K562 (cell line): Measurements from ENCODE around the gene BEST4. TPM values are rescaled to one million over a fixed set of nuclear protein-coding genes. Genes with fewer than 3 reads are reported as not detected.

Experiments used
- ATAC-seq: fragments of 200-7000 bp; cut with Tn5 transposase; 3 replicates; pipeline ENCODE4 v1.9.1; 2020; ENCODE audit warnings: moderate library complexity
- BruUV-seq: library from RNA; stranded (reverse); fragments of 400-500 nt; replicated peaks from 2 replicates; lab custom pipeline; 2021; lab: Mats Ljungman, UMichigan
- CTCF ChIA-PET: fragments of 300-600 bp; formaldehyde crosslinking; extraction: SDS; loops from one replicate; lab custom pipeline; 2021; ENCODE audit warnings: low intra/inter-chr PET ratio; lab: Yijun Ruan, JAX
- POLR2A ChIA-PET: fragments of 300-600, 350-650 bp; sonication (Branson Sonifier 250); formaldehyde crosslinking; extraction: SDS; loops from one replicate; lab custom pipeline; 2021; ENCODE audit warnings: antibody characterized with exemption, inconsistent platforms; lab: Yijun Ruan, JAX
- DNase-seq, 4 experiments: peaks; one replicate each; pipeline versions ENCODE4 v3.0.0 to v3.0.0-alpha.2; 2011 to 2018; ENCODE audit warnings: low spot score in 3 of 4, mixed read lengths in 3 of 4; ENCODE audit errors: extremely low read depth in 1 of 4
- FAIRE-seq: peaks from 2 replicates; lab custom pipeline; 2011; peaks lifted over from hg19 to GRCh38; lab: Jason Lieb, UNC
- H2AFZ ChIP-seq: 2 replicates; pipeline ENCODE4 v1.6.0; 2011; ENCODE audit warnings: low read depth, low read length, control low read depth, inconsistent platforms
- H3K27ac ChIP-seq: fragments of 200-600 bp; 3 replicates; pipeline ENCODE4 v1.8.0; 2011; ENCODE audit warnings: low read depth, mild to moderate bottlenecking, control low read depth, inconsistent platforms, low read length, moderate library complexity, mixed read lengths; ENCODE audit errors: extremely low read depth
- H3K27me3 ChIP-seq, 2 experiments: fragments of 300-600 bp in 1 of 2; 2 replicates in 1 of 2; 3 replicates in 1 of 2; pipeline versions ENCODE4 v1.6.0 to v1.8.0; 2011; ENCODE audit warnings: inconsistent platforms in 2 of 2, low read length in 2 of 2, mild to moderate bottlenecking in 1 of 2, mixed read lengths in 1 of 2, moderate library complexity in 1 of 2; ENCODE audit not compliant: control insufficient read depth in 2 of 2, insufficient read depth in 2 of 2
- H3K36me3 ChIP-seq: fragments of 300-600 bp; 3 replicates; pipeline ENCODE4 v1.8.0; 2011; ENCODE audit warnings: mild to moderate bottlenecking, low read length, inconsistent platforms; ENCODE audit not compliant: control insufficient read depth, insufficient read depth
- H3K4me1 ChIP-seq, 2 experiments: fragments of 200-600 bp in 1 of 2; replicated peaks in 1 of 2; 2 replicates in 1 of 2; 3 replicates in 1 of 2; pipeline versions ENCODE4 v1.5.1 to v1.8.0; 2011; ENCODE audit warnings: inconsistent platforms in 2 of 2, low read length in 2 of 2, mild to moderate bottlenecking in 1 of 2, mixed read lengths in 1 of 2, moderate library complexity in 1 of 2; ENCODE audit not compliant: control insufficient read depth in 2 of 2, insufficient read depth in 2 of 2
- H3K4me2 ChIP-seq: 2 replicates; pipeline ENCODE4 v1.6.1; 2011; ENCODE audit warnings: low read length, control low read depth, inconsistent platforms, mixed read lengths; ENCODE audit not compliant: insufficient read depth
- H3K4me3 ChIP-seq: fragments of 200-600 bp; sonication (generic), shearing (Covaris generic); 2 replicates; pipeline ENCODE4 v1.5.1; 2016; ENCODE audit warnings: control low read depth, inconsistent platforms
- H3K79me2 ChIP-seq: fragments of 200-600 bp; 3 replicates; pipeline ENCODE4 v1.8.0; 2011; ENCODE audit warnings: low read length, inconsistent platforms; ENCODE audit not compliant: control insufficient read depth, insufficient read depth
- H3K9ac ChIP-seq, 2 experiments: 2 replicates each; pipeline versions ENCODE4 v1.6.0 to v1.6.1; 2011; ENCODE audit warnings: low read depth in 2 of 2, low read length in 2 of 2, control low read depth in 1 of 2, inconsistent platforms in 1 of 2, mild to moderate bottlenecking in 1 of 2, mixed read lengths in 1 of 2; ENCODE audit not compliant: insufficient read depth in 1 of 2
- H3K9me1 ChIP-seq: one replicate; pipeline ENCODE4 v1.6.0; 2011; ENCODE audit warnings: inconsistent platforms, mild to moderate bottlenecking, low read length, moderate library complexity; ENCODE audit not compliant: control insufficient read depth, insufficient read depth
- H3K9me3 ChIP-seq: replicated peaks from 2 replicates; pipeline ENCODE4 v1.5.1; 2011; ENCODE audit warnings: low read depth, low read length, inconsistent platforms; ENCODE audit not compliant: control insufficient read depth, insufficient read depth
- H4K20me1 ChIP-seq: replicated peaks from 2 replicates; pipeline ENCODE4 v1.6.1; 2011; ENCODE audit warnings: low read length, inconsistent platforms, mixed read lengths; ENCODE audit not compliant: control insufficient read depth, insufficient read depth
- CBX5 ChIP-seq: IDR thresholded peaks from 2 replicates; pipeline ENCODE4 v1.6.1; 2014; ENCODE audit warnings: low read depth, borderline replicate concordance
- FOSL1 ChIP-seq: fragments of 200-800 bp; sonication (Bioruptor generic); conservative IDR thresholded peaks from 2 replicates; pipeline ENCODE4 v1.6.1; 2016; ENCODE audit warnings: missing genetic modification characterization, missing compliant biosample characterization
- GATAD2A ChIP-seq: fragments of 450-650 bp; IDR thresholded peaks from 2 replicates; pipeline ENCODE4 v1.6.1; 2017
- YY1 ChIP-seq, 3 experiments: IDR thresholded peaks; 2 replicates each; pipeline ENCODE4 v1.6.1; 2011; ENCODE audit warnings: low read length in 2 of 3, mild to moderate bottlenecking in 2 of 3, moderate library complexity in 2 of 3, borderline replicate concordance in 1 of 3, control low read depth in 1 of 3, low read depth in 1 of 3; ENCODE audit not compliant: insufficient read depth in 3 of 3, insufficient replicate concordance in 2 of 3, control insufficient read depth in 1 of 3, insufficient read length in 1 of 3; ENCODE audit errors: extremely low read depth in 1 of 3
- WGBS: fragments of 100-300 bp; shearing (Covaris generic); methylation state at CpG from one replicate; pipeline ENCODE4 v1.1.6; 2016; ENCODE audit warnings: low coverage, mixed read lengths; ENCODE audit not compliant: insufficient coverage; ENCODE audit errors: missing lambda C conversion rate; 5-methylcytosine and 5-hydroxymethylcytosine counted together
- in situ Hi-C: fragments of 300-500 bp; cut with MboI; formaldehyde crosslinking; loops from 4 replicates; pipeline ENCODE4 v1.15.0; 2018; ENCODE audit warnings: inconsistent platforms, mixed read lengths
- intact Hi-C: fragments of 100-400 bp; cut with micrococcal nuclease; formaldehyde crosslinking; loops from 2 replicates; pipeline ENCODE4 v1.14.2; 2022
- polyA plus RNA-seq, 8 experiments: library from polyadenylated mRNA; depleted of rRNA in 4 of 8; stranded (reverse) in 5 of 8; unstranded in 3 of 8; fragments of >200 nt; fragmentation: Nextera tagmentation in 2 of 8; fragmentation: Illumina TruSeq in 1 of 8; extraction: Ambion mirVana in 2 of 8; extraction: Trizol in 1 of 8; gene quantifications; 2 replicates each; pipeline versions ENCODE4 v1.2.1 to v1.2.3, GENCODE V29; 2011 to 2014; ENCODE audit warnings: inconsistent platforms in 1 of 8, missing spikeins in 1 of 8
- total RNA-seq, 7 experiments: library from RNA; depleted of rRNA in 6 of 7; stranded (reverse); fragments of >200 nt in 6 of 7; fragmentation: Illumina TruSeq in 2 of 7; extraction: Trizol in 2 of 7; gene quantifications; 2 replicates each; pipeline versions ENCODE4 v1.2.1 to v1.2.3, GENCODE V29; 2011 to 2021; ENCODE audit warnings: low replicate concordance in 1 of 7

Gene BEST4
- total and polyA plus RNA-seq, 9 of the 15 experiments (the other 6 are each of a cell fraction or from before 2014, with no cell fraction given) = 0.07 to 0.11 TPM; not detected in 7

DNA sequence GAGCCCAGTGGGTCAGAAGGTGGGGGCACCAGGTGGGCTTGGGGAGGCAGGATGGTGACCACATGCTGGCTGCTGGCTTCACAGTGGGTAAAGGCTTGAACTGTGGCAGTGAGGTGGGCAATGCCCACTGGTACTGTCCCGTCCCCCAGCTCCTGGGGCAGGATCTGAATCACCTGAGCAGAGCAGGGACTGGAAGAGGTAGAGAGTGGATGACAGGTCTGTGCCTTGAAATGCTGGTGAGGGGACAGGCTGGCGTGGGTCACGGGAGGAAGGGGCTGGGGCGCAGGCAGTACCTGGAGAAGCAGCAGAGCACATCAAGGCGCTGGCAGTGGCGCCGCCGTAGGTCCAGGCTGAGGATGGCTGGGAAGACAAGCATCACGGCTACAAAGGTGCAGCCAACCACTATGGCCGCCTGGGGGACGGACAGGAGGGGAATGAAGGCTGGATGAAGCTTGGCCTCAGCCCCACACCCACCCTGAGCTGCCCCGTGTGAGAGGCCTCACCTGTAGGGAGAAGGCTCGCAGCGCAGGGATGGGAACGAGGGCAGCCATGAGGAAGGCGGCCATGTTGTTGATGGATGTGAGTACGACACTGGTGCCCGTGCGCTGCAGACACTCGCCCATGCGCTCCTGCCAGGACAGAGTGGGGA lies 40.2 kb upstream of the BEST4 start:
- no peak overlapping the region for H3K27ac ChIP-seq
- 82% methylated on average over 21 of the region's 21 CpGs for WGBS
- no peak for TF ChIP-seq FOSL1
- TF ChIP-seq GATAD2A = no peak
- no peak for TF ChIP-seq CBX5
- peak in 1 of 3 experiments; percentile 14 for TF ChIP-seq YY1 (IDR thresholded peaks at IDR 0.05; ENCODE audit: borderline replicate concordance in 1 of 3, control insufficient read depth in 1 of 3, extremely low read depth in 1 of 3, insufficient read depth in 3 of 3, insufficient read length in 1 of 3, insufficient replicate concordance in 2 of 3, low read depth in 1 of 3, low read length in 2 of 3)
- H3K79me2 ChIP-seq = no peaks in the 10 kb centered on the region
- H3K4me1 ChIP-seq = peaks cover 35 to 65% of the 10 kb centered on the region in 2 experiments
- no peak overlapping the region for H3K4me2 ChIP-seq
- DNase-seq (no peak), FAIRE-seq (no peak), ATAC-seq (no peak)
- H2AFZ ChIP-seq = no peak overlapping the region
- no peak overlapping the region for H3K4me3 ChIP-seq
- BruUV-seq = no TSS peak
- no peaks in the 10 kb centered on the region for H3K27me3 ChIP-seq
- H4K20me1 ChIP-seq = no peaks in the 10 kb centered on the region
- no peaks in the 10 kb centered on the region for H3K9me1 ChIP-seq
- no peaks in the 10 kb centered on the region for H3K9me3 ChIP-seq
- H3K9ac ChIP-seq = peak overlapping the region in 1 of 2 experiments; percentile 47; a peak in 1 of 4 replicates
- in situ Hi-C loops = no loop called here
- ChIA-PET CTCF (no interaction called here), POLR2A (interaction anchor here (1.4 to 11.1 kb wide), 5 partner anchors 8 to 475 kb away, joined by 3 to 217 read pairs (median 9); partner anchors contain the start of gene PTCH2)
- intact Hi-C loops = no loop called here
- H3K36me3 ChIP-seq = no peaks in the 10 kb centered on the region
